Colonic mucosa (tissue), 4 donors: ENCODE data around the gene S100B. TPM values are rescaled to one million over a fixed set of nuclear protein-coding genes. Genes with fewer than 3 reads are reported as not detected.

ENCODE experiments used
- DNase-seq: peaks from one replicate; pipeline ENCODE4 v3.0.0-alpha.2; 2020
- H3K27ac ChIP-seq: fragments of 200-600 bp; one replicate; pipeline ENCODE4 v1.8.0; 2021
- H3K27me3 ChIP-seq: fragments of 200-600 bp; one replicate; pipeline ENCODE4 v1.8.0; 2021
- H3K36me3 ChIP-seq: fragments of 200-600 bp; one replicate; pipeline ENCODE4 v1.8.0; 2021
- H3K4me1 ChIP-seq: fragments of 200-600 bp; one replicate; pipeline ENCODE4 v1.8.0; 2021; ENCODE audit warnings: mild to moderate bottlenecking
- H3K4me3 ChIP-seq: fragments of 200-600 bp; one replicate; pipeline ENCODE4 v1.8.0; 2021
- H3K9ac ChIP-seq, 2 donors: one replicate each; pipeline ENCODE4 v1.7.0; 2013; ENCODE audit warnings: control low read depth in 2 of 2, low read depth in 2 of 2, low read length in 2 of 2
- H3K9me3 ChIP-seq: fragments of 200-600 bp; one replicate; pipeline ENCODE4 v1.8.0; 2021
- CTCF ChIP-seq: fragments of 200-600 bp; IDR thresholded peaks from one replicate; pipeline ENCODE4 v1.8.0; 2022; ENCODE audit warnings: antibody characterized with exemption, mild to moderate bottlenecking
- intact Hi-C: fragments of 100-400 bp; cut with DNase I; formaldehyde crosslinking; loops from one replicate; pipeline ENCODE4 v1.14.1; 2022
- total RNA-seq, 2 donors: library from RNA; stranded (reverse); fragmentation: NEBNext Ultra II Directional in 1 of 2; extraction: Animal tissue kit (Norgen Biotek cat#: 25700) in 1 of 2; gene quantifications; one replicate each; pipeline ENCODE4 v1.2.1, GENCODE V29; 2021
- donor health status: healthy.
- donor health status: DM: no; HTN: no; CAD: no.
- donor health status: DM: no; HTN: no; CAD: no.

S100B gene
- total RNA-seq, 2 donors from 2014 or later = 3.3 to 8.2 TPM

- Histone ChIP-seq H3K4me1 (no peaks in the 10 kb centered on the region), H3K9me3 (no peaks in the 10 kb centered on the region), H3K27me3 (no peaks in the 10 kb centered on the region), H3K9ac (no peak overlapping the region), H3K36me3 (peaks cover 4% of the 10 kb centered on the region), H3K27ac (no peak overlapping the region), H3K4me3 (no peak overlapping the region)
- no peak for TF ChIP-seq CTCF
- intact Hi-C loops = no loop called here
- DNase-seq = no peak
Measured at GRCh38 chr21:46557919-46558392, 46.9 kb downstream of the S100B start.

- no peak overlapping the region for H3K9ac ChIP-seq
- intact Hi-C loops = no loop called here
- H3K36me3 ChIP-seq = peaks cover 4% of the 10 kb centered on the region
- no peak overlapping the region for H3K27ac ChIP-seq
- H3K4me3 ChIP-seq = no peak overlapping the region
- no peaks in the 10 kb centered on the region for H3K27me3 ChIP-seq
- DNase-seq = no peak
- H3K4me1 ChIP-seq = no peaks in the 10 kb centered on the region
- TF ChIP-seq CTCF = no peak
- H3K9me3 ChIP-seq = no peaks in the 10 kb centered on the region
Measured at GRCh38 chr21:46557469-46557868, 47.4 kb downstream of the S100B start.

GRCh38 chr21:46556802-46557201 is 48.1 kb downstream of the S100B start:
- peaks cover 4% of the 10 kb centered on the region for H3K36me3 ChIP-seq
- no peak for TF ChIP-seq CTCF
- H3K9me3 ChIP-seq = no peaks in the 10 kb centered on the region
- DNase-seq = no peak
- no peak overlapping the region for H3K4me3 ChIP-seq
- H3K9ac ChIP-seq = no peak overlapping the region
- H3K4me1 ChIP-seq = no peaks in the 10 kb centered on the region
- no peaks in the 10 kb centered on the region for H3K27me3 ChIP-seq
- no peak overlapping the region for H3K27ac ChIP-seq
- intact Hi-C loops = no loop called here

- Histone ChIP-seq H3K27ac (no peak overlapping the region), H3K9me3 (no peaks in the 10 kb centered on the region), H3K4me1 (no peaks in the 10 kb centered on the region), H3K9ac (no peak overlapping the region), H3K27me3 (no peaks in the 10 kb centered on the region), H3K36me3 (peaks cover 3% of the 10 kb centered on the region), H3K4me3 (no peak overlapping the region)
- intact Hi-C loops = no loop called here
- TF ChIP-seq CTCF = no peak
- DNase-seq = no peak
Measured at GRCh38 chr21:46555678-46556077, 49.2 kb downstream of the S100B start.

GRCh38 chr21:46555225-46555617 is 49.7 kb downstream of the S100B start:
- no peak for TF ChIP-seq CTCF
- DNase-seq = no peak
- no peaks in the 10 kb centered on the region for H3K27me3 ChIP-seq
- intact Hi-C loops = no loop called here
- H3K9me3 ChIP-seq = no peaks in the 10 kb centered on the region
- H3K36me3 ChIP-seq = no peaks in the 10 kb centered on the region
- no peaks in the 10 kb centered on the region for H3K4me1 ChIP-seq
- no peak overlapping the region for H3K27ac ChIP-seq
- no peak overlapping the region for H3K9ac ChIP-seq
- H3K4me3 ChIP-seq = no peak overlapping the region
